Peyer's patch (tissue), 4 donors: ENCODE measurements around the gene UFC1.

Experiments used
- CTCF ChIP-seq, 6 experiments: fragments of 450-650 bp in 4 of 6; fragments of 200-600 bp in 2 of 6; sonication (generic) in 1 of 6; IDR thresholded peaks; one replicate each; pipeline ENCODE4 v1.5.1; 2017 to 2019; ENCODE audit warnings: antibody characterized with exemption in 6 of 6, mild to moderate bottlenecking in 3 of 6, moderate library complexity in 1 of 6
- POLR2A ChIP-seq, 2 donors: fragments of 450-650 bp; IDR thresholded peaks; one replicate each; pipeline ENCODE4 v1.5.1; 2017; ENCODE audit warnings: antibody characterized with exemption in 2 of 2, mild to moderate bottlenecking in 2 of 2, moderate library complexity in 2 of 2

GRCh38 chr1:161127649-161128048 is 26.1 kb upstream of the UFC1 start:
- TF ChIP-seq POLR2A (IDR thresholded peaks at IDR 0.05) (no peak), CTCF (IDR thresholded peaks at IDR 0.05) (no peak)
